Sigmoid colon (tissue), 3 donors: ENCODE measurements around the gene CLCNKA.

Experiments
- CTCF ChIP-seq, 4 experiments: fragments of 450-650 bp in 3 of 4; fragments of 200-600 bp in 1 of 4; IDR thresholded peaks; one replicate each; pipeline ENCODE4 v1.5.1; 2016 to 2019; ENCODE audit warnings: antibody characterized with exemption in 4 of 4, mild to moderate bottlenecking in 3 of 4, moderate library complexity in 2 of 4
- POLR2A ChIP-seq, 2 donors: fragments of 450-650 bp; IDR thresholded peaks; one replicate each; pipeline ENCODE4 v1.6.1; 2016; ENCODE audit warnings: antibody characterized with exemption in 2 of 2, mild to moderate bottlenecking in 2 of 2, moderate library complexity in 2 of 2

- TF ChIP-seq CTCF (IDR thresholded peaks at IDR 0.05) (no peak), POLR2A (IDR thresholded peaks at IDR 0.05) (no peak)
Measured at GRCh38 chr1:16072616-16073484, 51.0 kb downstream of the CLCNKA start.
